Activated B cell treated with CpG ODN at 0.5 μM for 24 hours (primary cell): Measurements from ENCODE around the gene NOTUM. TPM values are rescaled to one million over a fixed set of nuclear protein-coding genes. Genes with fewer than 3 reads are reported as not detected.

Source experiments
- ATAC-seq: fragments of 200-7000 bp; cut with Tn5 transposase; one replicate; pipeline ENCODE4 v1.10.0; 2021; ENCODE audit warnings: low read depth, mild to moderate bottlenecking, moderate library complexity
- CTCF ChIA-PET: fragments of 350-600 bp; sonication (Branson Sonifier 250); formaldehyde crosslinking; loops from one replicate; lab custom pipeline; 2021; ENCODE audit warnings: antibody characterized with exemption; lab: Charles Lee
- POLR2A ChIA-PET: fragments of 350-600 bp; sonication (Branson Sonifier 250); formaldehyde crosslinking; loops from one replicate; lab custom pipeline; 2021; ENCODE audit warnings: antibody characterized with exemption; lab: Charles Lee
- DNase-seq: peaks from one replicate; pipeline ENCODE4 v3.0.0; 2022
- H3K27ac Mint-ChIP-seq: one replicate; pipeline ENCODE4 v1.8.0; 2020; ENCODE audit warnings: mixed read lengths
- H3K27me3 Mint-ChIP-seq: one replicate; pipeline ENCODE4 v1.8.0; 2021; ENCODE audit warnings: mixed read lengths
- H3K36me3 Mint-ChIP-seq: one replicate; pipeline ENCODE4 v1.8.0; 2021; ENCODE audit warnings: low read depth, mixed read lengths
- H3K4me1 Mint-ChIP-seq: one replicate; pipeline ENCODE4 v1.8.0; 2021; ENCODE audit warnings: mixed read lengths
- H3K4me3 Mint-ChIP-seq: one replicate; pipeline ENCODE4 v1.8.0; 2020; ENCODE audit warnings: mild to moderate bottlenecking, mixed read lengths
- H3K9me3 Mint-ChIP-seq: one replicate; pipeline ENCODE4 v1.8.0; 2020; ENCODE audit warnings: mixed read lengths
- intact Hi-C: fragments of 100-400 bp; cut with micrococcal nuclease; formaldehyde crosslinking; loops from one replicate; pipeline ENCODE4 v1.15.1; 2024
- total RNA-seq: library from RNA; stranded (reverse); gene quantifications from 2 replicates; pipeline ENCODE4 v1.2.3, GENCODE V29; 2022
- TF ChIP-seq, protein P1 (sequence below): fragments of 200-600 bp; IDR thresholded peaks from one replicate; pipeline ENCODE4 v1.8.0; 2022; ENCODE audit warnings: antibody characterized with exemption, mild to moderate bottlenecking

NOTUM gene
- total RNA-seq, 1 donor from 2014 or later = not detected

DNA sequence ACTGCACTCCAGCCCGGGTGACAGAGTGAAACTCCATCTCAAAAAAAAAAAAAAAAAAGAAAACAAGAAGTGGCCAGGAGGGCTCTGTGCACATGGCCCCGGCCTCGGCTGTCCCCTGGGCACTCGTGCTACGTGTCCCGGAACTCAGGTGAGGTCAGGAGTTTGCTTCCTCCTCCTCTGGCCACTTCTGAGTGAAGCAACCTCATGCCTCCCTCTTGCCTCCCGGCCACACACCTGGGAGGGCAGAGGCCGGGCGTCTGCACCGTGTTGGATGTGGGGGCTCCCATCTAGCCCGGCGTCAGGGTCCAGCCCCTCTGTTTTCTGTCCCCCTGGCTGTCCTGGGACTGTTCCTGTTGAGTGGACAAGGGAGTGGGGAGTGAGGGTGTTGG lies 38.6 kb upstream of the NOTUM start:
- H3K4me1 Mint-ChIP-seq = no peaks in the 10 kb centered on the region
- ChIA-PET POLR2A (no interaction called here), CTCF (no interaction called here)
- H3K27me3 Mint-ChIP-seq = no peaks in the 10 kb centered on the region
- H3K27ac Mint-ChIP-seq = no peak overlapping the region
- no peak for DNase-seq
- intact Hi-C loops = no loop called here
- no peaks in the 10 kb centered on the region for H3K9me3 Mint-ChIP-seq
- no peak for ATAC-seq
- TF ChIP-seq, protein P1, sequence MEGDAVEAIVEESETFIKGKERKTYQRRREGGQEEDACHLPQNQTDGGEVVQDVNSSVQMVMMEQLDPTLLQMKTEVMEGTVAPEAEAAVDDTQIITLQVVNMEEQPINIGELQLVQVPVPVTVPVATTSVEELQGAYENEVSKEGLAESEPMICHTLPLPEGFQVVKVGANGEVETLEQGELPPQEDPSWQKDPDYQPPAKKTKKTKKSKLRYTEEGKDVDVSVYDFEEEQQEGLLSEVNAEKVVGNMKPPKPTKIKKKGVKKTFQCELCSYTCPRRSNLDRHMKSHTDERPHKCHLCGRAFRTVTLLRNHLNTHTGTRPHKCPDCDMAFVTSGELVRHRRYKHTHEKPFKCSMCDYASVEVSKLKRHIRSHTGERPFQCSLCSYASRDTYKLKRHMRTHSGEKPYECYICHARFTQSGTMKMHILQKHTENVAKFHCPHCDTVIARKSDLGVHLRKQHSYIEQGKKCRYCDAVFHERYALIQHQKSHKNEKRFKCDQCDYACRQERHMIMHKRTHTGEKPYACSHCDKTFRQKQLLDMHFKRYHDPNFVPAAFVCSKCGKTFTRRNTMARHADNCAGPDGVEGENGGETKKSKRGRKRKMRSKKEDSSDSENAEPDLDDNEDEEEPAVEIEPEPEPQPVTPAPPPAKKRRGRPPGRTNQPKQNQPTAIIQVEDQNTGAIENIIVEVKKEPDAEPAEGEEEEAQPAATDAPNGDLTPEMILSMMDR = no peak
- H3K4me3 Mint-ChIP-seq = no peak overlapping the region
- H3K36me3 Mint-ChIP-seq = peaks cover 10% of the 10 kb centered on the region

DNA sequence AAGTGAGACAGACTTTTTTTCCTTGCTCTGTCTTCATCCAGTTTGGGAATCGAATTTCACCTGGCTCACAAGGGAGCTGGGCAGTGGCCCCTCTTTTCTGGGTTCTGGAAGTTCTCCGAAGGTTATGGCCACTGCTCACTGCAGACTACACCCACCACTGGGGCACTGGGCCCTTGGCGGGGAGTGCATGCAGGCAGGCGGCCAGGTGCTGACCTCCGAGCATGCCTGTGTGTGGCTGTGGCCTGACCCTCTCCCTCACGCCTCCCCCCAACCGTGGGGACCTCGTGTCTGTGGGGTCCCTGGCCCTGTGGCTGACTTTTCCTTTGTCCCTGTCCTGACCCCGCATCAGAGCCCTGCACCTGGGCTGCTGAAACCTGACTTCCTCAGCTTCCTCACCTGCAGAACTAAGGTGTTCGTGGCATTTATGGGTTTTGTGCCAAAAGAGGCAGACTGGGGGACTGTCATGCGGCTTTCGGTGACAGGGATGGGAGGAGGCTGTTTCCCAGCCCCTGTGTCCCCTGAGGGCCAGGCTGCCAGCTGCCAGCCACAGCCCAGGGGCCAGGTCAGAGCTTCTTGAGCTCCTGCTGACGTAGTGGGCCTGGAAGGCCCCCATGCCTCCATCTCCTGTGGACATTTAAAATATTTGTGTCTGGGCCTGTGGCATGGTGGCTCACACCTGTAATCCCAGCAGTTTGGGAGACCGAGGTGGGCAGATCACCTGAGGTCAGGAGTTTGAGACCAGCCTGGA lies 37.9 kb upstream of the NOTUM start:
- no peaks in the 10 kb centered on the region for H3K27me3 Mint-ChIP-seq
- H3K4me3 Mint-ChIP-seq = no peak overlapping the region
- POLR2A ChIA-PET = no interaction called here
- TF ChIP-seq, protein P1 = no peak
- H3K4me1 Mint-ChIP-seq = no peaks in the 10 kb centered on the region
- peaks cover 10% of the 10 kb centered on the region for H3K36me3 Mint-ChIP-seq
- CTCF ChIA-PET = no interaction called here
- ATAC-seq = no peak
- no peak overlapping the region for H3K27ac Mint-ChIP-seq
- no peaks in the 10 kb centered on the region for H3K9me3 Mint-ChIP-seq
- intact Hi-C loops = no loop called here
- no peak for DNase-seq

DNA sequence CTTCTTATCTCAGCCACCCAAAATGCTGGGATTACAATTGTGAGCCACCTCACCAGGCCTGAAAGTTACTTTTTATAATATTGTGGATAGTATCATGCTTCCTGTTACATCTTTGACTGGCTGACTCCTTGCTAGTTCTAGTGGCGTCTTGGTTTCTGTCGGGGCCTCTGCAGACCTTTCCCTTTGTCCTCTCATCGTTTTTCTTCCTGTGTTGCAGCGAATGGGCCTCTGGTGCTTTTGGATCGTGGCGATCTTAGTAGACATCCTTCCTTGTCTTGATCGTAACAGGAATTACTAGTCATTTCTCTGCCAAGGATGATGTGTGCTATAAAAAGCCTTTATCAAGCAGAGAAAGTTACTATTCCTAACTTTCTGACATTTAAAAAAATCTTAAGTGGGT lies 37.2 kb upstream of the NOTUM start:
- Mint-ChIP-seq H3K27ac (no peak overlapping the region), H3K9me3 (no peaks in the 10 kb centered on the region), H3K27me3 (no peaks in the 10 kb centered on the region), H3K4me3 (no peak overlapping the region), H3K36me3 (peaks cover 11% of the 10 kb centered on the region), H3K4me1 (no peaks in the 10 kb centered on the region)
- no peak for ATAC-seq
- CTCF ChIA-PET = no interaction called here
- POLR2A ChIA-PET = no interaction called here
- DNase-seq = no peak
- TF ChIP-seq, protein P1 = no peak
- intact Hi-C loops = no loop called here

DNA sequence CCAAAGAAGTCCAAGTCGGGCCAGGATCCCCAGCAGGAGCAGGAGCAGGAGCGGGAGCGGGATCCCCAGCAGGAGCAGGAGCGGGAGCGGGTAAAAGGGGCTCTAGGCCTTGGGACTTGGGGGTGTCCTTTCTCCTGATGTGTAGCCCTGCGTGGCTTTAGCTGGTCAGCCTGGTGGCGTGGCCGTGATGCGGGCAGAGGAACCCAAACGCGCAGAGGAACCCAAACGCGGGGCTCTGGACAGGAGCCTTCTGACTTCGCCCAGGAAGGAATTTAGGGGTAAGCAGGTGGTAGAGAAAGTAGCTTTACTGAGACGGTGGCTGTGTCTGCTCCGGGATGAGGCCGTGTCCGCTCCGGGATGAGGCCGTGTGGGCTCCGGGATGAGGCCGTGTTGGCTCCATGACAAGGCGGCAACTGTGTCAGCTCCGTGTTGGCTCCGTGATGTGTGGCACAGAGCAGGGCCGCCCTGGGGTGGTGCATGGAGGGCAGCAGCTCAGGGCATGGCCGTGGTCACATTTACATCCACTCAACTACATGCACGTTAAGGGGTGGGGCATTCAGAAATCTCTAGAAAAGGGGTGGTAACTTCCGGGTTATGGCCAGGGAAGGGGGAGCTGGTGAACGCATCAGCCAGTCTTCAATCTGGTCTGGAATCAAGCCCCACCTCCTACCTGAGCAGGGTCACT lies 35.9 kb upstream of the NOTUM start:
- ATAC-seq (no peak), DNase-seq (no peak)
- TF ChIP-seq, protein P1 = no peak
- intact Hi-C loops = no loop called here
- ChIA-PET CTCF (interaction anchor here (1.1 kb wide), 1 partner anchor 37 kb away, joined by 4 read pairs; no protein-coding TSS in a partner anchor), POLR2A (interaction anchor here (0.5 to 0.9 kb wide), 2 partner anchors 22 to 23 kb away, joined by 3 to 6 read pairs; no protein-coding TSS in a partner anchor)
- H3K4me1 Mint-ChIP-seq = no peaks in the 10 kb centered on the region
- H3K4me3 Mint-ChIP-seq = no peak overlapping the region
- H3K36me3 Mint-ChIP-seq = peaks cover 11% of the 10 kb centered on the region
- no peaks in the 10 kb centered on the region for H3K9me3 Mint-ChIP-seq
- no peak overlapping the region for H3K27ac Mint-ChIP-seq
- no peaks in the 10 kb centered on the region for H3K27me3 Mint-ChIP-seq

DNA sequence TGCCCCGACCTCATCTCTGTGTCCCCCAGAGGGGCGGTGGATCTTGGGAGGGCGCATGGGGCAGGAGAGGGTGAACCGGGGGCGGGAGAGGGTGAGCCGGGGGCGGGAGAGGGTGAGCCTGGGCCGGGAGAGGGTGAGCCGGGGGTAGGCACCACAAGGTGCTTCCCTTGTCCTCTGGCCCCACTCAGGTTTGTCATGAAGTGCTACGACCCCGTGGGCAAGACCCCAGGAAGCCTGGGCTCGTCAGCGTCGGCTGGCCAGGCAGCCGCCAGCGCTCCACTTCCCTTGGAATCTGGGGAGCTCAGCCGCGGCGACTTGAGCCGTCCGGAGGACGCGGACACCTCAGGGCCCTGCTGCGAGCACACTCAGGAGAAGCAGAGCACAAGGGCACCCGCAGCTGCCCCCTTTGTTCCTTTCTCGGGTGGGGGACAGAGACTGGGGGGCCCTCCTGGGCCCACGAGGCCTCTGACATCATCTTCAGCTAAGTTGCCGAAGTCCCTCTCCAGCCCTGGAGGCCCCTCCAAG lies 35.3 kb upstream of the NOTUM start:
- TF ChIP-seq, protein P1 = no peak
- ChIA-PET CTCF (interaction anchor here (1.1 kb wide), 1 partner anchor 37 kb away, joined by 4 read pairs; no protein-coding TSS in a partner anchor), POLR2A (interaction anchor here (1.0 kb wide), 1 partner anchor 29 kb away, joined by 3 read pairs; no protein-coding TSS in a partner anchor)
- Mint-ChIP-seq H3K36me3 (peaks cover 11% of the 10 kb centered on the region), H3K4me3 (no peak overlapping the region), H3K9me3 (no peaks in the 10 kb centered on the region), H3K27ac (no peak overlapping the region), H3K4me1 (no peaks in the 10 kb centered on the region), H3K27me3 (no peaks in the 10 kb centered on the region)
- no peak for ATAC-seq
- intact Hi-C loops = no loop called here
- no peak for DNase-seq
